ENCODE results near the gene PRXL2C.

PRXL2C gene

GRCh38 chr9:96665789-96666188 lies 10.7 kb upstream of the PRXL2C start:
- no peak for DNase-seq (ENCODE audit: low read depth in 1 of 2, low spot score in 1 of 2)
- in situ Hi-C loops (cut with HindIII; ENCODE audit: low pct_unique_long_range_greater_than_20kb, low sequenced_read_pairs): no loop called here

GRCh38 chr9:96663506-96664120 lies 8.5 kb upstream of the PRXL2C start:
- in situ Hi-C loops (cut with HindIII; ENCODE audit: low pct_unique_long_range_greater_than_20kb, low sequenced_read_pairs): no loop called here
- DNase-seq (ENCODE audit: low read depth in 1 of 2, low spot score in 1 of 2): no peak
- no peak for TF ChIP-seq JUND (IDR thresholded peaks at IDR 0.05; ENCODE audit: low read depth)

More at GRCh38 chr9:96665789-96666188, 10.7 kb upstream of the PRXL2C start:
- no peak for TF ChIP-seq JUND (IDR thresholded peaks at IDR 0.05; ENCODE audit: low read depth)

DNA sequence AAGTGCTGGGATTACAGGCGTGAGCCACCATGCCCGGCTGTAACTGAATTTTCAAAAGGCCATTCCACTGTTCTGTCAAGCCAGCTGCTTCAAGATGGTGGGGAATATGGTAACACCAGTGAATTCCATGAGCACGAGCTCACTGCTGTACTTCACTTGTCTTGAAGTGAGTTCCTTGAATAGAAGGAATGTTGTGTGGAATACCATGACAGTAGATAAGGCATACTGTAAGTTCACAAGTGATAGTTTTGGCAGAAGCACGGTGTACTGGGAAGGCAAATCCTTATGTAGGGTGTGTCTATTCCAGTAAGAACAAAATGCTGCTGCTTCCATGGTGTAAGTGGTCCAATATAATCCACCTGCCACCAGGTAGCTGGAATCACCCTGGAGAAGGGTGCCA lies 6.6 kb upstream of the PRXL2C start:
- no peak for TF ChIP-seq JUND (IDR thresholded peaks at IDR 0.05; ENCODE audit: low read depth)
- DNase-seq (ENCODE audit: low read depth in 1 of 2, low spot score in 1 of 2): no peak
- in situ Hi-C loops (cut with HindIII; ENCODE audit: low pct_unique_long_range_greater_than_20kb, low sequenced_read_pairs): no loop called here

DNA sequence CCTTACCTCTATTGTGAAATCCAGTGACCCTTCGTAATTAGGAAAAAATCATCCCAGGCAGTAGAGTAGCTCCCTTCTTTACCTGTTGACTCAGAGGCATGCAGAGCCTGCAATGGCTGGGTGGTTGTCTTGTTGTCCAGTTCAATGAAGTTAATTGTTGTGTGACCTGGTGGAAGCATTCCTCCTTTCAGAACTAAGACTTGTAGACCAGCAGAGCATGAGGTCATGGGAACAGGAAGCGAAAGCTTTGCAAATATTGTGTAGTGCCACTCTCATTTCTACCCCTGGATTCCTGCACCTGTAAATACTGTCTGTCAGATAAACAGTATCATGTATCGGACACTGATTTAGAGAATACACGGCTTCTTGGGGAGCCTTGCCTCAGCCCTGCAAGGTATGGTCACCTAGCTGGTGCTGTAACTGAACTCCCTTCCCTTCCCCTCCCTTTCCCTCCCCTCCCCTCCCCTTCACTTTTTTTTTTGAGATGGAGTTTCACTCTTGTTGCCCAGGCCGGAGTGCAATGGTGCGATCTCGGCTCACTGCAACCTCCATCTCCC lies 5.7 kb upstream of the PRXL2C start:
- in situ Hi-C loops (cut with HindIII; ENCODE audit: low pct_unique_long_range_greater_than_20kb, low sequenced_read_pairs): no loop called here
- no peak for TF ChIP-seq JUND (IDR thresholded peaks at IDR 0.05; ENCODE audit: low read depth)
- DNase-seq (ENCODE audit: low read depth in 1 of 2, low spot score in 1 of 2): no peak

DNA sequence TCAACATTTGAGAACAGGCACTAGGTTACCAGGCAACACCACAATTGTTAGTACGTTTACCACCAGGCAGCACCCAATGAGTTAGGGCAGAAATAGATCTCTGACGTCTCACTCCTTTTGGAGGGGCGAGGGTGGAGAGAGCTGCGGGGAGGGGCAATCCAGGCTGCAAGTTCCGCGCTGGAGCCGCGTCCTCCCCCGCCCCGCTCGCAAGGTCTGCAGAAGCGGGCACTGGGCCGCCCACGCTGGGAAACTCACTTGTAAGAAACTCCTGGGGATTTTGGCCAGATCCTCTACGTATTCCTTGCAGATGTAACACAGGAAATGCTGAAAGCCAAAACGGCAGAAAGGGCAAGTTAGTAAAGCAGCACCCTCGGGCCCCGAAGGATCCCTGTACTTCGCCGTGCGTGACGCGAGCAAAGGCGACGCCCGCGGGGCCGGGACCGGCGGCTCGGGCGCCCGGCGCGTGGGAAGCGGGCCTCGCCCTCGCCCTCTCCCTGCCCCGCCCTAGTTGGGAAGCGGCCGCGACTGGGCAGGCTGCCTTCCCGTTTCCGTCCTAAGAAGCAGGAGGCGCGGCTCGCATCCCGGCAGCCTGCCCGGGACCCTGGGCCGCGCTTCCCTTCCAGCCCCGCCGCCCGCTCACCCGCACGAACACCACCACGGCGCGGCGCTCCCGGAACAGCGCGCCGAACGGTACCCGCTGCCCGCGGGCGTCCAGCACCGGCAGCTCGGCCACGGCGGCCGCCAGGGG lies 493 bp downstream of the PRXL2C start:
- DNase-seq (ENCODE audit: low read depth in 1 of 2, low spot score in 1 of 2): peak; percentile 11 to 54
- in situ Hi-C loops (cut with HindIII; ENCODE audit: low pct_unique_long_range_greater_than_20kb, low sequenced_read_pairs): no loop called here
- TF ChIP-seq JUND (IDR thresholded peaks at IDR 0.05; ENCODE audit: low read depth): no peak

- in situ Hi-C loops (cut with HindIII; ENCODE audit: low pct_unique_long_range_greater_than_20kb, low sequenced_read_pairs): no loop called here
- no peak for TF ChIP-seq JUND (IDR thresholded peaks at IDR 0.05; ENCODE audit: low read depth)
- peak in 1 of 2 experiments; percentile 29 for DNase-seq (ENCODE audit: low read depth in 1 of 2, low spot score in 1 of 2)
Observed at GRCh38 chr9:96651626-96652025, 3.5 kb downstream of the PRXL2C start.

- in situ Hi-C loops (cut with HindIII; ENCODE audit: low pct_unique_long_range_greater_than_20kb, low sequenced_read_pairs): no loop called here
- DNase-seq (ENCODE audit: low read depth in 1 of 2, low spot score in 1 of 2): no peak
- no peak for TF ChIP-seq JUND (IDR thresholded peaks at IDR 0.05; ENCODE audit: low read depth)
Observed at GRCh38 chr9:96649620-96650324, 5.3 kb downstream of the PRXL2C start.

DNA sequence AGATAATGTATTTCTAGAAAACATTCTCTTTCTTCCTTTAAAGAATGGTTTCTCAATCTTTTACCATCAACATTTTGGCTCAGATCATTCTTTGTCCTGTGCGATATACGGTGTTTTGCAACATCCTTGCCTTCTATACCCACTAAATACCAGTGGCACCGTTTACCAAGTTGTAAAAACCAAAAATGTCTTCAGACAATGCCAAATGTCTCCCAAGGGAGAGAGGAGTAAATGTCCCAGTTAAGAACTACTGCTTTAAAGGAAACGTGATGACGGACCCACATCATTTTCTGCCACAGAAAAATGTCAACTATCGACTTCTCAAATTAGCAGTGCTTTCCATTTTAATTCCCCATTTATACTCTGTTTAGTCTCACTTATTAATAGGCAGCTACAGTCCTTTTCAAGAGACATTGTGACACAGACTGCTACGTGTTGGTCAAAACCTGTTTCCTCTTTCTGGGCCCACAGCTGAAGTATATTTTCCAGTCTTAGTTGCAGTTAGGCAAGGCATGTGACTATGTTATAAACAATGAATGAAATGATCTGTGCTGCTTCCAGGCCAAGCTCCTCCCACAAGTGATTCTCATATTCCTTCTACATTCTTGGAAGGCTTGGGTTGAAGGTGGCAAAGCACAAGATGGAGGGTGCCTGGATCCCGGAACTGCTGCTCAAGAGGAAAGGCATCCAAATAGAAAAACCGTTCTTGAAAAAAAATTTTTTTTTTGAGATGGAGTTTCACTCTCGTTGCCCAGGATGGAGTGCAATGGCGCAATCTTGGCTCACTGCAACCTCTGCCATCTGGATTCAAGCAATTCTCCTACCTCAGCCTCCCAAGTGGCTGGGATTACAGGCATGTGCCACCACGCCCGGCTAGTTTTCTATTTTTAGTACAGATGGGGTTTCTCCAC lies 8.8 kb downstream of the PRXL2C start:
- in situ Hi-C loops (cut with HindIII; ENCODE audit: low pct_unique_long_range_greater_than_20kb, low sequenced_read_pairs): no loop called here
- TF ChIP-seq JUND (IDR thresholded peaks at IDR 0.05; ENCODE audit: low read depth): no peak
- no peak for DNase-seq (ENCODE audit: low read depth in 1 of 2, low spot score in 1 of 2)

- in situ Hi-C loops (cut with HindIII; ENCODE audit: low pct_unique_long_range_greater_than_20kb, low sequenced_read_pairs): no loop called here
- no peak for DNase-seq (ENCODE audit: low read depth in 1 of 2, low spot score in 1 of 2)
- no peak for TF ChIP-seq JUND (IDR thresholded peaks at IDR 0.05; ENCODE audit: low read depth)
Observed at GRCh38 chr9:96644137-96644536, 11.0 kb downstream of the PRXL2C start.

DNA sequence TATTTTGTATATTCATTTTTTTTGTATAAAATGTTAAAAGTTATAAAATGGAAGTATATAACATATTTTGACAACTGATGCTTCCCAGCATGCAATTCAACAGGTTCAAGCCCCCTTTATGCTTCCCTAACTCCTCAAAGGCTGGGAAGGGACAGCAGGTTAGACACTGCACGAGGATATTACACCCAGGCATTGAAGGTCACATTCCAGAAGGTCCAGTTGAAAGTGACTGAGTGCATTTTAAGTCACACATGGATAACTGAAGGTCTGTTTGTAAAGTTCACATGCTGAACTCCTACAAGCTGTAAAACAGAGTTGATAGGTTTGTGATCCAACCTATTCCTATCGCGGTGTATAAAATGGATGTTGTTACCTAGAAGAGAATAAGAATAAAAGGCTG lies 13.6 kb downstream of the PRXL2C start:
- DNase-seq (ENCODE audit: low read depth in 1 of 2, low spot score in 1 of 2): no peak
- no peak for TF ChIP-seq JUND (IDR thresholded peaks at IDR 0.05; ENCODE audit: low read depth)
- in situ Hi-C loops (cut with HindIII; ENCODE audit: low pct_unique_long_range_greater_than_20kb, low sequenced_read_pairs): no loop called here

- DNase-seq (ENCODE audit: low read depth in 1 of 2, low spot score in 1 of 2): no peak
- TF ChIP-seq JUND (IDR thresholded peaks at IDR 0.05; ENCODE audit: low read depth): no peak
- in situ Hi-C loops (cut with HindIII; ENCODE audit: low pct_unique_long_range_greater_than_20kb, low sequenced_read_pairs): no loop called here
Observed at GRCh38 chr9:96638606-96639364, 16.3 kb downstream of the PRXL2C start.
